MM.1S (cell line): ENCODE results near the gene GALR2.

Source experiments
- DNase-seq: peaks from one replicate; pipeline ENCODE4 v3.0.0-alpha.2; 2015
- H2AFZ ChIP-seq: fragments of 300-600 bp; sonication (generic); 2 replicates; pipeline ENCODE4 v1.6.0; 2016; ENCODE audit warnings: antibody characterized with exemption, low read length
- H3F3A ChIP-seq: fragments of 300-600 bp; sonication (generic); 2 replicates; pipeline ENCODE4 v1.6.1; 2016; ENCODE audit warnings: mild to moderate bottlenecking, antibody characterized with exemption, low read length, moderate library complexity, mixed read lengths; ENCODE audit not compliant: insufficient read depth
- H3K27ac ChIP-seq: fragments of 300-600 bp; sonication (generic); 2 replicates; pipeline ENCODE4 v1.5.1; 2016; ENCODE audit warnings: mild to moderate bottlenecking, low read length
- H3K27me3 ChIP-seq: fragments of 300-600 bp; sonication (generic); replicated peaks from 2 replicates; pipeline ENCODE4 v1.6.0; 2016; ENCODE audit warnings: low read length; ENCODE audit not compliant: insufficient read depth
- H3K36me3 ChIP-seq: fragments of 300-600 bp; sonication (generic); replicated peaks from 2 replicates; pipeline ENCODE4 v1.6.1; 2016; ENCODE audit warnings: mild to moderate bottlenecking, low read length, mixed read lengths; ENCODE audit not compliant: insufficient read depth
- H3K4me1 ChIP-seq: fragments of 300-600 bp; sonication (generic); 2 replicates; pipeline ENCODE4 v1.6.1; 2016; ENCODE audit warnings: low read length, mixed read lengths
- H3K4me2 ChIP-seq: fragments of 300-600 bp; sonication (generic); 2 replicates; pipeline ENCODE4 v1.6.0; 2016; ENCODE audit warnings: low read depth, low read length
- H3K4me3 ChIP-seq: fragments of 300-600 bp; sonication (generic); 2 replicates; pipeline ENCODE4 v1.5.1; 2016; ENCODE audit warnings: low read length, mixed read lengths
- H3K79me2 ChIP-seq: fragments of 300-600 bp; sonication (generic); 2 replicates; pipeline ENCODE4 v1.6.1; 2016; ENCODE audit warnings: mixed run types, low read length, mixed read lengths
- H3K9ac ChIP-seq: fragments of 300-600 bp; sonication (generic); 2 replicates; pipeline ENCODE4 v1.6.1; 2016; ENCODE audit warnings: low read length, mixed read lengths
- H3K9me2 ChIP-seq: fragments of 300-600 bp; sonication (generic); replicated peaks from 2 replicates; pipeline ENCODE4 v1.6.1; 2016; ENCODE audit warnings: mild to moderate bottlenecking, low read length, mixed read lengths; ENCODE audit not compliant: insufficient read depth
- H3K9me3 ChIP-seq: fragments of 300-600 bp; sonication (generic); replicated peaks from 2 replicates; pipeline ENCODE4 v1.6.1; 2016; ENCODE audit warnings: mild to moderate bottlenecking, low read length, mixed read lengths; ENCODE audit not compliant: insufficient read depth
- H4K20me1 ChIP-seq: fragments of 300-600 bp; sonication (generic); 2 replicates; pipeline ENCODE4 v1.6.1; 2016; ENCODE audit warnings: mild to moderate bottlenecking, low read length, moderate library complexity, mixed read lengths; ENCODE audit not compliant: insufficient read depth
- CTCF ChIP-seq: fragments of 300-600 bp; sonication (generic); IDR thresholded peaks from 2 replicates; pipeline ENCODE4 v1.5.1; 2016; ENCODE audit warnings: antibody characterized with exemption, low read length, mixed read lengths
- EZH2 ChIP-seq: fragments of 300-600 bp; sonication (generic); optimal IDR thresholded peaks from 2 replicates; pipeline ENCODE3; 2017; ENCODE audit warnings: low read depth, mild to moderate bottlenecking, antibody characterized with exemption, low read length, mixed read lengths
- EZH2phosphoT487 ChIP-seq: fragments of 300-600 bp; sonication (generic); IDR thresholded peaks from 2 replicates; pipeline ENCODE4 v1.6.1; 2018; ENCODE audit warnings: antibody characterized with exemption, low read length

Gene GALR2

GRCh38 chr17:76027159-76027839 is 47.3 kb upstream of the GALR2 start, which contains the start of gene EVPL:
TSS of gene EVPL (minus strand) at chr17:76027306. CDS start at chr17:76027198, 108 bp downstream.
- Histone ChIP-seq H3K79me2 (no peaks in the 10 kb centered on the region), H2AFZ (no peak within 1 kb of the TSS), H3K27ac (no peak within 1 kb of the TSS), H3K27me3 (peaks cover 13% of the 10 kb centered on the region; the same call in 1 of the 2 replicates), H3K4me2 (no peak within 1 kb of the TSS), H3F3A (no peaks in the 10 kb centered on the region), H3K9me2 (no peaks in the 10 kb centered on the region), H3K9ac (no peak within 1 kb of the TSS), H3K36me3 (no peaks in the 10 kb centered on the region), H3K4me1 (no peaks in the 10 kb centered on the region), H3K4me3 (no peak within 1 kb of the TSS), H3K9me3 (no peaks in the 10 kb centered on the region), H4K20me1 (no peaks in the 10 kb centered on the region)
- no peak for TF ChIP-seq EZH2
- TF ChIP-seq EZH2phosphoT487 = no peak
- no peak for TF ChIP-seq CTCF
- DNase-seq = no peak

GRCh38 chr17:76032073-76032779 is 42.4 kb upstream of the GALR2 start:
- Histone ChIP-seq H3K27me3 (no peaks in the 10 kb centered on the region; the same call in 1 of the 2 replicates), H3K27ac (no peak overlapping the region), H3K4me1 (no peaks in the 10 kb centered on the region), H3K79me2 (no peaks in the 10 kb centered on the region), H3K36me3 (no peaks in the 10 kb centered on the region), H3K9me3 (no peaks in the 10 kb centered on the region), H3F3A (no peaks in the 10 kb centered on the region), H3K4me3 (no peak overlapping the region), H3K9ac (no peak overlapping the region), H2AFZ (no peak overlapping the region), H3K9me2 (no peaks in the 10 kb centered on the region), H4K20me1 (no peaks in the 10 kb centered on the region), H3K4me2 (no peak overlapping the region)
- TF ChIP-seq EZH2phosphoT487 = no peak
- TF ChIP-seq CTCF = no peak
- TF ChIP-seq EZH2 = no peak
- DNase-seq = no peak

GRCh38 chr17:76032780-76033108 is 41.8 kb upstream of the GALR2 start:
- H3K27me3 ChIP-seq = no peaks in the 10 kb centered on the region; the same call in 1 of the 2 replicates
- no peaks in the 10 kb centered on the region for H3F3A ChIP-seq
- no peaks in the 10 kb centered on the region for H3K36me3 ChIP-seq
- H3K79me2 ChIP-seq = no peaks in the 10 kb centered on the region
- H3K4me3 ChIP-seq = no peak overlapping the region
- no peaks in the 10 kb centered on the region for H3K9me3 ChIP-seq
- no peak for TF ChIP-seq EZH2phosphoT487
- no peak for TF ChIP-seq CTCF
- TF ChIP-seq EZH2 = no peak
- H4K20me1 ChIP-seq = no peaks in the 10 kb centered on the region
- no peak overlapping the region for H2AFZ ChIP-seq
- no peak for DNase-seq
- H3K4me2 ChIP-seq = no peak overlapping the region
- no peak overlapping the region for H3K27ac ChIP-seq
- H3K4me1 ChIP-seq = no peaks in the 10 kb centered on the region
- no peak overlapping the region for H3K9ac ChIP-seq
- no peaks in the 10 kb centered on the region for H3K9me2 ChIP-seq
